ENCODE measurements around the gene WWTR1.
A peak's percentile ranks its signal among the peaks of the same experiment; 100 is the strongest.

Gene WWTR1

GRCh38 chr3:149620291-149621020 is 37.4 kb downstream of the WWTR1 start:
- peak; percentile 95 for DNase-seq

- no peak for DNase-seq
These were observed 38.7 kb downstream of the WWTR1 start for GRCh38 chr3:149619136-149619535.

GRCh38 chr3:149618151-149619123 is 39.4 kb downstream of the WWTR1 start:
- DNase-seq, result peak; percentile 25

GRCh38 chr3:149615731-149616221 is 42.0 kb downstream of the WWTR1 start:
- no peak for DNase-seq

GRCh38 chr3:149613988-149614387 is 43.8 kb downstream of the WWTR1 start:
- DNase-seq, result no peak

GRCh38 chr3:149612456-149612855 is 45.4 kb downstream of the WWTR1 start:
- DNase-seq, result no peak

- no peak for DNase-seq
These were observed 46.7 kb downstream of the WWTR1 start for GRCh38 chr3:149611149-149611548.

GRCh38 chr3:149610351-149611105 is 47.3 kb downstream of the WWTR1 start:
- no peak for DNase-seq

GRCh38 chr3:149609595-149609994 is 48.2 kb downstream of the WWTR1 start:
- no peak for DNase-seq

- DNase-seq, result no peak
These were observed 48.8 kb downstream of the WWTR1 start for GRCh38 chr3:149608987-149609386.

- DNase-seq, result peak; percentile 84
These were observed 51.9 kb downstream of the WWTR1 start for GRCh38 chr3:149605902-149606301.

GRCh38 chr3:149604125-149604875 is 53.5 kb downstream of the WWTR1 start:
- DNase-seq, result peak; percentile 62

- peak; percentile 88 for DNase-seq
These were observed 54.4 kb downstream of the WWTR1 start for GRCh38 chr3:149603126-149604074.

GRCh38 chr3:149600634-149601033 is 57.2 kb downstream of the WWTR1 start:
- no peak for DNase-seq

GRCh38 chr3:149599236-149599635 is 58.6 kb downstream of the WWTR1 start:
- no peak for DNase-seq

- DNase-seq, result peak; percentile 28
These were observed 61.6 kb downstream of the WWTR1 start for GRCh38 chr3:149596134-149596770.

- DNase-seq, result no peak
These were observed 64.2 kb downstream of the WWTR1 start for GRCh38 chr3:149593418-149594160.

- no peak for DNase-seq
These were observed 65.0 kb downstream of the WWTR1 start for GRCh38 chr3:149592758-149593240.

- DNase-seq, result no peak
These were observed 67.0 kb downstream of the WWTR1 start for GRCh38 chr3:149590691-149591441.

All from fibroblast of skin of right biceps (primary cell).